ENCODE results near the gene C21orf58. TPM values are rescaled to one million over a fixed set of nuclear protein-coding genes. Genes with fewer than 3 reads are reported as not detected.

Gene C21orf58
- total RNA-seq, 4 donors from 2014 or later: 0.13 to 2.8 (median 1.2) TPM

Other genes with a start within 250 kb of the C21orf58 start
- 1,000 to 10,000 TPM in 3 of 4 donors, 100 to 1,000 TPM in 1; 720 to 1,286 (median 1,215) TPM for gene COL6A2, start 225.8 kb downstream of the C21orf58 start, total RNA-seq
- gene FTCD, start 168.3 kb downstream of the C21orf58 start, total RNA-seq: 1 to 10 TPM in 1 of 4 donors, under 1 TPM in 1, not detected in 2; 0.31 to 1.5 TPM
- gene SPATC1L, start 139.4 kb downstream of the C21orf58 start, total RNA-seq: 10 to 100 TPM in 1 of 4 donors, 1 to 10 TPM in 2, under 1 TPM in 1; 0.54 to 20.4 (median 7.9) TPM
- 100 to 1,000 TPM in 1 of 4 donors, 10 to 100 TPM in 3; 57.7 to 104 (median 85.7) TPM for gene LSS, start 95.1 kb downstream of the C21orf58 start, total RNA-seq
- gene MCM3AP, start 38.3 kb downstream of the C21orf58 start, total RNA-seq: 10 to 100 TPM; 61.6 to 95.4 (median 71.7) TPM
- gene YBEY, start 37.5 kb downstream of the C21orf58 start, total RNA-seq: 10 to 100 TPM in 3 of 4 donors, 1 to 10 TPM in 1; 6.1 to 16.3 (median 13.3) TPM
- gene PCNT, start 286 bp upstream of the C21orf58 start, total RNA-seq: 10 to 100 TPM; 24.3 to 31.1 (median 27.3) TPM
- gene DIP2A, start 135.0 kb upstream of the C21orf58 start, total RNA-seq: 10 to 100 TPM; 19.9 to 40.8 (median 31.1) TPM